22Rv1 (cell line): ENCODE data around the gene RALGPS1.

ENCODE experiments used
- H3K27ac ChIP-seq: fragments of 450-650 bp; 2 replicates; pipeline ENCODE4 v1.5.1; 2017
- ZFX ChIP-seq: fragments of 450-650 bp; IDR thresholded peaks from 2 replicates; pipeline ENCODE4 v1.6.1; 2017; ENCODE audit warnings: antibody characterized with exemption, borderline replicate concordance
- TF ChIP-seq, protein P1 (sequence below): fragments of 450-650 bp; IDR thresholded peaks from 2 replicates; pipeline ENCODE4 v1.5.1; 2017; ENCODE audit warnings: mild to moderate bottlenecking

RALGPS1 gene

DNA sequence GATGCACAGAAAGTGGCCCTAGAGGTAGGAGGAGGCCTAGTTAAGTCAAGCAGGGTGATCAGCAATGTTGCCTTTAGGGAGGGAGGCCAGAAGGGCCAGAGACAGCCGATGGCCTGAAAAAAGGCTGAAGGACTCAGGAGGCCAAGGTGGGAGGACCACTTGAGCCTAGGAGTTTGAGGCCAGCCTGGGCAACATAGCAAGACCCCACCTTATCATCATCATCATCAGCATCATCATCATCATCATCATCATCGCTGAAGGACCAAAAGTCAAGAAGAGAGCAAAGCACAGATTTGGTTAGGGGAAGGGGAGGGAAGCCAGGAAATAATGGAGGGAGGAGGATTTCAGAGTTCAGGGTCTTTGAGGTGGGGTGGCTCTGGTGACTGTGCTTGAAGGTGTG is 74.3 kb downstream of the RALGPS1 start:
- H3K27ac ChIP-seq: no peak overlapping the region
- TF ChIP-seq, protein P1, sequence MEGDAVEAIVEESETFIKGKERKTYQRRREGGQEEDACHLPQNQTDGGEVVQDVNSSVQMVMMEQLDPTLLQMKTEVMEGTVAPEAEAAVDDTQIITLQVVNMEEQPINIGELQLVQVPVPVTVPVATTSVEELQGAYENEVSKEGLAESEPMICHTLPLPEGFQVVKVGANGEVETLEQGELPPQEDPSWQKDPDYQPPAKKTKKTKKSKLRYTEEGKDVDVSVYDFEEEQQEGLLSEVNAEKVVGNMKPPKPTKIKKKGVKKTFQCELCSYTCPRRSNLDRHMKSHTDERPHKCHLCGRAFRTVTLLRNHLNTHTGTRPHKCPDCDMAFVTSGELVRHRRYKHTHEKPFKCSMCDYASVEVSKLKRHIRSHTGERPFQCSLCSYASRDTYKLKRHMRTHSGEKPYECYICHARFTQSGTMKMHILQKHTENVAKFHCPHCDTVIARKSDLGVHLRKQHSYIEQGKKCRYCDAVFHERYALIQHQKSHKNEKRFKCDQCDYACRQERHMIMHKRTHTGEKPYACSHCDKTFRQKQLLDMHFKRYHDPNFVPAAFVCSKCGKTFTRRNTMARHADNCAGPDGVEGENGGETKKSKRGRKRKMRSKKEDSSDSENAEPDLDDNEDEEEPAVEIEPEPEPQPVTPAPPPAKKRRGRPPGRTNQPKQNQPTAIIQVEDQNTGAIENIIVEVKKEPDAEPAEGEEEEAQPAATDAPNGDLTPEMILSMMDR: no peak
- no peak for TF ChIP-seq ZFX

DNA sequence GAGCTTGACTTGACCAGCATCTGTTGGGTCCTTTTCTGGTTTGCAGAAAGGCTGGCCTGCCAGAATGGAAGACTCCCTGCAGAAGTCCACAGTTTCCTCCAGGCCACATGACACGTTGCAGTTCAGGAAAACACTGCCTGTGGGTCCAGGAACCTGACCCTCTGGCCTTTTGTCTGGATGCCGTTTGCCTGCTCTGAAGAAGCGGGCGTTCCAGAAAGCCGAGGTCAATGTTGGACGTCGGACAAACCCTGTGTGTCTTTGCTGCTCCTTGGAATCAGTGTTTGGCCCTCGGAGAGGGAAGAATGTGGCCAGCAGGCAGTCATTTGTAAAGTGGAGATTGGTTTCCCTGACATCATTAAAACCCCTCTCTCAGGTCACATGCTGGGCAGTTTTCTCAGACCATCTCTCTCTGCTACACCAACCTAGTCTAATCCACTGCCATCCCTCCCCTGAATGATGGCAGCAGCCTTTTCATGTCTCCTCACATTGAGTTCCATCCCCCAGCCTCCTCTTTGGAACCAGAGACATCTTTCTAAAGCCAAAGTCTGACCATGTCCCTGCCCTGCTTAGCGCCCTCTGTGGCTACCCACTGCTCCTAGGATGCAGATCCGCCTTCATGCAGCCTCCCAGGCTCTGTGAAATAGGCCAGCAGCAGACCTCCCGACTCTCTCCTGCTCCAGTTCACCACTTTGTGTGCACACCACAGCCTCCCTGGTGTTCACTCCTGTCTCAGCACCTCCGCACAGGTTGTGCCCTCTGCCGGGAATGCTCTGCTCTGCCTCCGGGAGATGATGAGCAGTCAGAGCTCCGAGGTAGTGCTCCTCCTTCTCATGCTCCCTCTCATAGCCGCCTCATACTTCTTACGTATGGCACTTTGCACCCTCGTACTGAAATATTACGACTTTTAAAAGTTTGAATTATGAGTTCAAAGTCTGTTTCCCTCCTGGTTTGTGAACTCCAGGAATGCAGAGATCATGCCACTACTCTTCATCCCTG is 75.6 kb downstream of the RALGPS1 start:
- TF ChIP-seq ZFX: no peak
- TF ChIP-seq, protein P1: no peak
- no peak overlapping the region for H3K27ac ChIP-seq

DNA sequence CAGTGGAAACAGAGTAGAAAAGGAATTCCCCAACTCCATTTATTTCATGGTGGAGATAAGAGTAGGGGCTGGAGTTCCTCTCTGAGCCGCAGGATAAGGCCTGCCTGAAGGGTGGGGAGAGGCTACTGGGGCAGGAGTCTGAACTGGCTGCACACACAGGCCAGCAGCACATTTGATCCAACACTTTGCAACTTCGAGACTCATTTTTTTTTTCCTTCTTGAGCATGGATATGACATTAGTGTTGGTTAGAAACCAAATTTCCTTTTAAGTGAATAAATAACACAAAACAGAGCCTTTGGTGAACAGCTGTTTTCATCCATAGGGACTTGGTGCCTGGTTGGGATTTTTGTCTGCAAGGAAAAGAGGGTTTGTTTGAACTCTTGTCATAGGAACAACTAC is 76.6 kb downstream of the RALGPS1 start:
- TF ChIP-seq, protein P1: no peak
- no peak for TF ChIP-seq ZFX
- H3K27ac ChIP-seq: no peak overlapping the region

DNA sequence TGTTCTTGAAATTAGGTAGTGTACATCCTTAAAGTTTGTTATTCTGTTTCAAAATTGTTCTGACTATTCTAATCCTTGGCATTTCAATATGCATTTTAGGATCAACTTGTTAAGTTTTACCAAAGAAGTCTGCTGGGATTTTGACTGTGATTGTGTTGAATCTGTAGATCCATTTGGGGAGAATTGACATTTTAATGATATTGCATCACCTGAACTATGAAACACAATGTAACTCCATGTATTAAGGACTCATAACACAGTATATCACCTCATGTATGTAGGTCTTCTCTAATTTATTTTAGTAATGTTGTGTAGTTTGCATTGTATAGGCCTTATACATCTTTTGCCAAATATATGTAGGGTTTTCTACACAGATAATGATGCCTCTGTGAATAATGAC is 77.8 kb downstream of the RALGPS1 start:
- H3K27ac ChIP-seq: no peak overlapping the region
- no peak for TF ChIP-seq ZFX
- TF ChIP-seq, protein P1: no peak

DNA sequence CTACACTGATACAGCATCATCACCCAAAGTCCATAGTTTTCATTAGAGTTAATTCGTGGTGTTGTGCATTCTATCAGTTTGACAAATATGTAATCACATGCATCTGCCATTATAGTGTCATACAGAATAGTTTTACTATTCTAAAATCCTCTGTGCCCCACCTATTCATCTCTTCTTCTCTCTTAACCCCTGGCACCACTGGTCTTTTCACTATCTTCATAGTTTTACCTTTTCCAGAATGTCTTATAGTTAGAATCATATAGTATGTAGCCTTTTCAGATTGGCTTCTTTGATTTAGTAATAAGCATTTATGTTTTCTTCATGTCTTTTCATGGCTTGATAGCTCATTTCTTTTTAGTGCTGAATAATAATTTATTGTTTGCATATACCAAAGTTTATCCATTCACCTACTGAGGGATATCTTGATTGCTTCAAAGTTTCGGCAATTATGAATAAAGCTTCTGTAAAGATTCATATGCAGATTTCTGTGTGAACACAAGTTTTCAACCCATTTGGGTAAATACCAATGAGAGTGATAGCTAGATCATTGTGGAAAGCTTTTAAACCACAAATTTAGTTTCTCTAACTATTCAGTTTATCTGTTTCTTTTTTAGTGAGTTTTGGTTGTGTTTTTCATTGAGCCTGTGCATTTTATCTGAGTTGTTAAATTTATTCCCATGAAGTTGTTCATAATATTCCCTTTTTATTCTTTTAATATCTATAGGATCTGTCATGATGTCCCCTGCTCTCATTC is 84.9 kb downstream of the RALGPS1 start:
- TF ChIP-seq, protein P1: no peak
- TF ChIP-seq ZFX: no peak
- no peak overlapping the region for H3K27ac ChIP-seq

DNA sequence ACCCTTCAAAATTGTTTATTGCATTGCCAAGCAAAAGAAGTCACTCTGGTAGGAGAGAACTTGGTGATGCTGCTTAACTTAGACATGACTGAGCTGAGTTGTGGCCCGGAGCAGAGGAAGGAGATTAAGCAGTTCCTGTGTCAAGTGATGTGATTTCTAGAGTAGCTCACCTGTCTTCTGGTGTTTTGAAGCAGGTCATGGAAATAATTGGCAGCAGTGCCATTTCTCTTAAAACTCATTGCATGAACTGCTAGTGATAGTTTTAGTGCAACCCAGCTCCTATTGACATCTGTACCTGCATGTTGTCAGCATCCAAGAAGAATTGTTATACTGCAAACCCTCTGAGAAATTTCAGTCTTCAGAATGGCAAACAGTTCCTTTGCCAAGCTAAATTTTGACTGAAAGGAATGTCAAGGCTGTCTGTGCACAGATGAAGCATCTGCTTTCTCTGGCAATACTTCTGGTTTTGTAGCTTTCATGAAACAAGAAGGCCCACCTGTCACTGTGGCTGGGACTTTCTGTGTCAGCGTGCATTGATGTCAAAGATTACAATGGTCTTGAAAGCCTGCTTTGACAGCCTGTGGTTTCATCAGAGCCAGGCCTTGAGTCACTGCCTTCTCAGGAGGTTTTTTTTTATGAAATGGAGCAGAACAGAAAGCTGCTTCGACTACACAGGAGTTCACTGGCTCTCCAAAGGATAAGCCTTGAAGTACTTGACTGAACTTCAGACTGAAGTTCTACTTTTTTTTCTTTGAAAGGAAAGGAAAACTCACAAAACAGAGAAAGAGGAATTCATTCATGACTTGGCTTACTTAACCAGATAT is 90.6 kb downstream of the RALGPS1 start:
- TF ChIP-seq, protein P1: no peak
- no peak for TF ChIP-seq ZFX
- no peak overlapping the region for H3K27ac ChIP-seq
